ENCODE measurements around the gene NCOA4. TPM values are rescaled to one million over a fixed set of nuclear protein-coding genes. Genes with fewer than 3 reads are reported as not detected.

NCOA4 gene
- total RNA-seq, 6 experiments from 2014 or later, result 124 to 156 (median 144) TPM

DNA sequence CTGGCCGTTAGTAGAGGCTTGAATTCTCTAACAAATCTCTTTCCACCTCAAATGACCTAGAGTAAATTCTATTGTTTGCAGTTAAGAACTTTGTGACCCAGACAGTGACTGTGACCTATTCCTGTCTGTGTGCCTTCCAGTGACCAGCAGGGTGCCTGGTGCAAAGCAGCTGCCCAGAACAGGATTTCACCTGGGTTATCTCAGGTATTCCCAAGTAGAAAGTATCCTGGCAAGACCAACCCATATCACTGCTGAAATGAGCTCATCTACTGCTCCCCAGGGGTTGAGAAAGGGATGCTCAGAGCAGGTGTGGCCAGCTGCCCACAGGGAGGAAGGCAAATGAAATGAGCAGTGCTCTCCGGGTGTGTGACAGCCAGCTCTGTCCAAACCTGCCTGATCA, 17.7 kb upstream of the NCOA4 start:
- Mint-ChIP-seq H3K36me3 (ENCODE audit: low read depth) (no peaks in the 10 kb centered on the region), H3K4me3 (no peak overlapping the region), H3K27me3 (ENCODE audit: insufficient read depth) (peaks cover 34% of the 10 kb centered on the region), H3K27ac (no peak overlapping the region), H3K9me3 (no peaks in the 10 kb centered on the region), H3K4me1 (ENCODE audit: low read depth) (no peaks in the 10 kb centered on the region)
- TF ChIP-seq, protein P1, sequence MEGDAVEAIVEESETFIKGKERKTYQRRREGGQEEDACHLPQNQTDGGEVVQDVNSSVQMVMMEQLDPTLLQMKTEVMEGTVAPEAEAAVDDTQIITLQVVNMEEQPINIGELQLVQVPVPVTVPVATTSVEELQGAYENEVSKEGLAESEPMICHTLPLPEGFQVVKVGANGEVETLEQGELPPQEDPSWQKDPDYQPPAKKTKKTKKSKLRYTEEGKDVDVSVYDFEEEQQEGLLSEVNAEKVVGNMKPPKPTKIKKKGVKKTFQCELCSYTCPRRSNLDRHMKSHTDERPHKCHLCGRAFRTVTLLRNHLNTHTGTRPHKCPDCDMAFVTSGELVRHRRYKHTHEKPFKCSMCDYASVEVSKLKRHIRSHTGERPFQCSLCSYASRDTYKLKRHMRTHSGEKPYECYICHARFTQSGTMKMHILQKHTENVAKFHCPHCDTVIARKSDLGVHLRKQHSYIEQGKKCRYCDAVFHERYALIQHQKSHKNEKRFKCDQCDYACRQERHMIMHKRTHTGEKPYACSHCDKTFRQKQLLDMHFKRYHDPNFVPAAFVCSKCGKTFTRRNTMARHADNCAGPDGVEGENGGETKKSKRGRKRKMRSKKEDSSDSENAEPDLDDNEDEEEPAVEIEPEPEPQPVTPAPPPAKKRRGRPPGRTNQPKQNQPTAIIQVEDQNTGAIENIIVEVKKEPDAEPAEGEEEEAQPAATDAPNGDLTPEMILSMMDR (IDR thresholded peaks at IDR 0.05), result no peak
- no peak for DNase-seq

DNA sequence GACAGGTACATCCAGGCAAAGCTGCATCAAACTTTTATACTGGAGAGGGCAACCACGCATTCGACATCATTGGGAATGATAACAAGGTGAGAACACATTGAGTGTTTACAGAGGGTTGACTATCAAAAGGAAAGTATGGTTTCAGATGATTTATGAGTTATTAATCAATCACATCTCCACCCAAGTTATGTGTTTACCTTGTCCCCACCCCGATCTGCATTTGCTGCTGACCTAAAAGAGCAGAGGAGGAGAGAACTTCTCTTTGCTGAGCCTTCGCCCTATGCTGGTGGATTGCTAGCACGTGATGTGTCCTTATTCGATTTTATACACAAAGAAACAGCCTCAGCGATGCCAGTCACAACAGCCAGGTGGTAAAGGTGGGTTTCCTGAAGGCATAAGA, 15.8 kb upstream of the NCOA4 start, which contains the start of gene MSMB:
TSS of gene MSMB (minus strand) at position 9 of the 400 bp plus-strand sequence. CDS start 32 bp downstream, outside the sequence.
- no peak for DNase-seq
- Mint-ChIP-seq H3K9me3 (no peaks in the 10 kb centered on the region), H3K36me3 (ENCODE audit: low read depth) (no peaks in the 10 kb centered on the region), H3K4me1 (ENCODE audit: low read depth) (no peaks in the 10 kb centered on the region), H3K27ac (no peak within 1 kb of the TSS), H3K4me3 (no peak within 1 kb of the TSS), H3K27me3 (ENCODE audit: insufficient read depth) (peaks cover 27% of the 10 kb centered on the region)
- TF ChIP-seq, protein P1 (IDR thresholded peaks at IDR 0.05), result no peak

DNA sequence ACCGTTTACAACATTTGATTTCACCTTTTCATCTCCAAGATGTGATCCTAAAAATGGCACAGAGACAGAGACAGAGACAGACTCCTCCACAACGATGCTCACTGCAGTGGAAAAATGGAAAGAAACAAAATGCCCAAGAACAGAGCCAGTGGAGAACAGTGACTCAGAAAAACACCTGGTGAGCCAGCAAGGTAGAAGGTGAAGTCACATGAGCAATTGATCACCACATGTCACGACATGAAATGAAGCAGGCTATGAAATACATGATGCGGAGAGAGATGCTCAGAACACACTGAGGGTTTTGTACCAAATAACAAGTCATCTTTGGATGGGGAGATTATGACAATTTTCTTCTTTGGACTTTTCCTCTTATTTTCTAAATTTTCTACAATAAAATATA, 12.1 kb upstream of the NCOA4 start:
- H3K27me3 Mint-ChIP-seq (ENCODE audit: insufficient read depth), result peaks cover 33% of the 10 kb centered on the region
- H3K36me3 Mint-ChIP-seq (ENCODE audit: low read depth), result no peaks in the 10 kb centered on the region
- no peak for DNase-seq
- TF ChIP-seq, protein P1 (IDR thresholded peaks at IDR 0.05), result no peak
- no peak overlapping the region for H3K4me3 Mint-ChIP-seq
- no peak overlapping the region for H3K27ac Mint-ChIP-seq
- no peaks in the 10 kb centered on the region for H3K4me1 Mint-ChIP-seq (ENCODE audit: low read depth)
- no peaks in the 10 kb centered on the region for H3K9me3 Mint-ChIP-seq

DNA sequence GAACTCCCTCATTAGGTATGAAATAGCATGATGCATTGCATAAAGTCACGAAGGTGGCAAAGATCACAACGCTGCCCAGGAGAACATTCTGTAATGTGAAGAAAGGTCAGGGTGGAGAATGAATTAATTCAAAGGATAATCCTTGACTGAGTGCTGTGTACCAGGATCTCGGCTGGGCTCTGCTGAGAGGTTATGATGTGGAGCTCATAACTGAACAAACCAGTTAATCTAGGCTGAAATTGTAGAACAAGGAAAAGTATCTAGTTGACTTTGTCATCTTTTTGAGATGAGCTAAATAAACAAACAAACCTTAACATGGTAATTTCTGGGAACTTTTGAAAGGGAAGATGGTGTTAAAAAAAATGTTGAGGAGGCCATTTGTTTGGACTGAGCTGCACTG, 9.6 kb upstream of the NCOA4 start:
- no peaks in the 10 kb centered on the region for H3K9me3 Mint-ChIP-seq

DNA sequence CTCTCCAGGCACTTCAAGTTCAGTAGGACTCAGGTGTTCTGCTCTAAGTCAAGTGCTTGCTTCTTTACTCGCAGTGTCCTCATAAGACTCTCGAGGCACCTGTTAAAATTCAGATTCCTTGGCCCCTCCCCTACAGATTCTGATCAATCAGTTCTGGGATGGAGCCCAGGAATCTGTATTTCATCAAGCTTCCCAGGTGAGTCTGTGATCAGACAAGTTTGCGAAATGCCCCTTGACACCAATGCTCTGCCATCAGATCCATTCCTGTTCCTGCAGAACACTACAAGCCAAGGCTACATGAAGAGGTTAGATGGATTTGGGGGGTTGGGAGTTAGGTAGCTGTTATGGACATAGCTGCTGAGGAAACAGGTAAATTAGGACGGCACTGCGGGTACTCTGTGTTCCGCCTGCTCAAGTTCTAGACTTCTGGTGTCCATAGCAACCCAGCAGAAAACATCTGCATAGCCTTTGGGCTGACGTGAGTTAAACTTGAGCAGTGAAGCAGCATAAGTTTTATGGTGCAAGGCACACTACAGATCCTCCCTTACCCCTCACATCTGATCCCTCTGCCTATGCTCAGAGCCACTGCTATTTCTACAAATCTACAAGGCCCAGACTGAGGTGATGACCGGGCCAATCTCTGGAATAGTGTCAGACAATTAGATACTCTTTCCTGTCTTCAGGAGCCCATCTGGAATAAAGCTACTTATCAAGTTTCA, 6.8 kb upstream of the NCOA4 start:
- peaks cover 9% of the 10 kb centered on the region for H3K4me1 Mint-ChIP-seq (ENCODE audit: low read depth)
- H3K36me3 Mint-ChIP-seq (ENCODE audit: low read depth), result no peaks in the 10 kb centered on the region
- no peak overlapping the region for H3K27ac Mint-ChIP-seq
- no peaks in the 10 kb centered on the region for H3K9me3 Mint-ChIP-seq
- peaks cover 21% of the 10 kb centered on the region for H3K27me3 Mint-ChIP-seq (ENCODE audit: insufficient read depth)
- no peak overlapping the region for H3K4me3 Mint-ChIP-seq
- TF ChIP-seq, protein P1 (IDR thresholded peaks at IDR 0.05), result no peak
- no peak for DNase-seq

More for the DNA sequence above, 9.6 kb upstream of the NCOA4 start:
- TF ChIP-seq, protein P1 (IDR thresholded peaks at IDR 0.05), result no peak
- Mint-ChIP-seq H3K4me3 (no peak overlapping the region), H3K4me1 (ENCODE audit: low read depth) (no peaks in the 10 kb centered on the region), H3K27ac (no peak overlapping the region), H3K27me3 (ENCODE audit: insufficient read depth) (peaks cover 24% of the 10 kb centered on the region), H3K36me3 (ENCODE audit: low read depth) (no peaks in the 10 kb centered on the region)
- no peak for DNase-seq
